Vagina (tissue), 2 donors: ENCODE measurements around the gene MAGEF1.

Experiments used
- CTCF ChIP-seq, 3 experiments: fragments of 450-650 bp in 2 of 3; fragments of 200-600 bp in 1 of 3; sonication (generic) in 1 of 3; IDR thresholded peaks; one replicate each; pipeline ENCODE4 v1.5.1; 2017 to 2019; ENCODE audit warnings: antibody characterized with exemption in 3 of 3, mild to moderate bottlenecking in 2 of 3, moderate library complexity in 2 of 3
- POLR2A ChIP-seq, 2 donors: fragments of 450-650 bp; IDR thresholded peaks; one replicate each; pipeline ENCODE4 v1.6.1; 2017; ENCODE audit warnings: antibody characterized with exemption in 2 of 2, mild to moderate bottlenecking in 2 of 2, moderate library complexity in 2 of 2
- POLR2AphosphoS5 ChIP-seq, 2 donors: sonication (generic); formaldehyde crosslinking; IDR thresholded peaks; one replicate each; pipeline ENCODE4 v1.9.0; 2017; ENCODE audit warnings: antibody characterized with exemption in 2 of 2, mild to moderate bottlenecking in 2 of 2, low read depth in 1 of 2; ENCODE audit not compliant: insufficient read depth in 1 of 2

- TF ChIP-seq CTCF (IDR thresholded peaks at IDR 0.05) (no peak), POLR2A (IDR thresholded peaks at IDR 0.05) (no peak), POLR2AphosphoS5 (IDR thresholded peaks at IDR 0.05; ENCODE audit: insufficient read depth in 1 of 2, low read depth in 1 of 2) (no peak)
Measured at GRCh38 chr3:184737063-184737462, 25.2 kb upstream of the MAGEF1 start.
